Ureter (tissue), 1 donor: ENCODE data around the gene LRRC71. TPM values are rescaled to one million over a fixed set of nuclear protein-coding genes. Genes with fewer than 3 reads are reported as not detected.

ENCODE experiments used
- DNase-seq: peaks from one replicate; pipeline ENCODE4 v3.0.0-alpha.2; 2020; ENCODE audit warnings: low spot score
- total RNA-seq: library from RNA; stranded (reverse); gene quantifications from one replicate; pipeline ENCODE4 v1.2.4, GENCODE V29; 2023
- donor health status: DM: yes; HTN: yes; CAD: no.

LRRC71 gene
- not detected for total RNA-seq

- DNase-seq = peak; percentile 74
These were observed at the start of gene LRRC71 for GRCh38 chr1:156920233-156921052. TSS of gene LRRC71 (plus strand) at chr1:156920632. CDS start at chr1:156920804, 172 bp downstream.

- no peak for DNase-seq
These were observed 46.8 kb upstream of the LRRC71 start for GRCh38 chr1:156873659-156874058.

GRCh38 chr1:156874142-156874541, 46.3 kb upstream of the LRRC71 start:
- no peak for DNase-seq

DNA sequence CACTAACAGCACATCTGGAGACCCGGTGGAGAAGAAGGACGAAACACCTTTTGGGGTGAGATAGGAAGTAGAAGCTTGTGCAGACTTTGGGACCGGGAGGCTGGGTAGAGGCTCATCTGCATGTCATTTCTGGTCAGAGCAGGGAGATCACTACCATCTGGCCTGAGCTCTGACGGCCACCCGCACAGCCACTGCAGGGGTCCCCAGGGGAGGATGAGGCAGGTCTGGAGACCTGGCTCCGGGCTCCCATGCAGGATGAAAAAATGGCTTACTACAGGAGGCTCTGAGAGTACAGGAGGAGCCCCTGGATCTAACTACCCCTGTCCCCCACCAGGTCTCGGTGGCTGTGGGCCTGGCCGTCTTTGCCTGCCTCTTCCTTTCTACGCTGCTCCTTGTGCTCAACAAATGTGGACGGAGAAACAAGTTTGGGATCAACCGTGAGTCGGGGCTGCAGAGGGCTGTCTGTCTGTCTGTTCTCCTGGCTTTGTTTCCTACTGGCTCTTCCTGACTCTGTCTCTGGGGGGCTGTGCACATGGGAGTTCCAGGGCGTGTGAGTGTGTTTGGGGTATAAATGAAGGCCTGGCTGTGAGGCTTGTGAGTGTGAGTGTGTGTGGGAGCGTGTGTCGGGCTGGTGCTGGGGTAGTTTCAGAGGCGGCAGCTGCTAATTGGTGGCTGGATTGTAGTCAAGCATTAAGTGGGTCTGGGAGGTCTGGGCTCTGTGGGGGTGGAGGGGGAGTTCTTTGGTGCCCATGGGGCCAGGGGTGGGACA, 45.7 kb upstream of the LRRC71 start:
- no peak for DNase-seq

GRCh38 chr1:156875341-156875615, 45.2 kb upstream of the LRRC71 start:
- no peak for DNase-seq

DNA sequence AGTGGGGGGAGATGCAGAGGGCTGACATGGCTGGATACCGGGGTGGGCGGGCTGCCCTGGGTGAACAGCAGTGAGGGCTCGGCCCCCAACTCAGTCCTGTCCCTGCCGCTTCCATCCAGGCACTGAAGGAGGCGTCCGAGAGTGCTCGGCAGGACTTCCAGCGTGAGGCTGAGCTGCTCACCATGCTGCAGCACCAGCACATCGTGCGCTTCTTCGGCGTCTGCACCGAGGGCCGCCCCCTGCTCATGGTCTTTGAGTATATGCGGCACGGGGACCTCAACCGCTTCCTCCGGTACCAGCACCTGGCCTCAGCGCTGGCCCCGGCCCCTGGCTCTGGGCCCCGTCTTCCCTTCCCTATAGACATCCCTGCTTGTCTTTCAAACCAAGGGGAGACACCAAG, 44.2 kb upstream of the LRRC71 start:
- DNase-seq = no peak

DNA sequence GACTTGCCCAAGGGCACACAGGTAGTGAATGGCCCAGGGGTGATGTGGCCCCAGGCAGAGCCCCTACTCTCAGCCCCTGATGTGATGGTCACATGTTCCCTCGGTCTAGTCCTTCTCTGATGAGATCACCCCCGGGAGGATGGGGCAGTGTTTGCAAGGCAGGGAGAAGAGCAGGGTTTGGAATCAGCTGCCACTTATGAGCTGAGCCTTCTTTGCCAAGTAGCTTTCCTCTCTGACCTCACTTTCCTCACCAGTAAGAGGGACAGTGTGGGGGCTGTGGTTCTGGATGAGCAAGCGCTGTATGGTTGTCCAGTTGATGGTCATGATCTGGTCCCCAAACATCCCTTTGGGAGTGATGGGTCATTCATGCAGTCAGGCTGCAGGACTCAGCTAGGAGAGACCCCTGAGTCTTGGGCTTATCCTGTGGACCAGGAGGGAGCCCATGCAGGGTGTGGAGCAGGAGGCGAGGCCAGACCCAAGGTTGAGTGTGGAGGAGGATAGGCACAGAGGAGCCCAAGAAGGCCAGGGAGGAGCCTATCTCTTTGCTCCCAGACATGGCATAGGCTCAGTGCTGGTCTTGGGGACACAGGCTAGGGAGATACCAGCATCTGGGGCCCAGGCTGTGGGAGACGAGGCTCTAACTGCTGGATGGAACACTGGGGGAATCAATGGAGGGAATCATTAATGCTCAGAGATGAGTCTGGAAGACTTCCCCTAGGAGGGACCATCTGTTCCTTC, 42.8 kb upstream of the LRRC71 start:
- DNase-seq = no peak

GRCh38 chr1:156879876-156880275, 40.6 kb upstream of the LRRC71 start:
- no peak for DNase-seq

GRCh38 chr1:156880473-156880872, 40.0 kb upstream of the LRRC71 start:
- no peak for DNase-seq

DNA sequence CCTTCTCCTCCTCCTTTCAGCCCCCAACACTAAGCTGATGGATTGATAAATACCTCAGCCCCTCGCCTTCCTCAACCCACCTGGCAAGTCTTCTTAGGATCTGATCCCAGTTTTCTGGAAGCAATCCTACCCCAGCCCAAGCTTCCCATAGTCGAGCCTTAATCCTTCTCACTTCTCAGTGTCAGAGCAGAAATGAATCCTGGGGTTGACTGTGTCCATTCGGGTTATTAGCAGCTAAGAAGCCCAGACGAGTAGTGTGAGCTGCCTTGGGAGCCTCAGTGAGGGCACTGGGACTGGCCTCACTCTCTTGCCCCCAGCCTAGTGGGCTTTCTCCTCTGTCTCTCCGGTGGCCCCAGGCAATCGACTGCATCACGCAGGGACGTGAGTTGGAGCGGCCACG, 39.3 kb upstream of the LRRC71 start:
- DNase-seq = no peak

- DNase-seq = no peak
These were observed 38.8 kb upstream of the LRRC71 start for GRCh38 chr1:156881663-156882062.

GRCh38 chr1:156882543-156882942, 37.9 kb upstream of the LRRC71 start:
- DNase-seq = no peak

GRCh38 chr1:156883919-156884318, 36.5 kb upstream of the LRRC71 start:
- no peak for DNase-seq

DNA sequence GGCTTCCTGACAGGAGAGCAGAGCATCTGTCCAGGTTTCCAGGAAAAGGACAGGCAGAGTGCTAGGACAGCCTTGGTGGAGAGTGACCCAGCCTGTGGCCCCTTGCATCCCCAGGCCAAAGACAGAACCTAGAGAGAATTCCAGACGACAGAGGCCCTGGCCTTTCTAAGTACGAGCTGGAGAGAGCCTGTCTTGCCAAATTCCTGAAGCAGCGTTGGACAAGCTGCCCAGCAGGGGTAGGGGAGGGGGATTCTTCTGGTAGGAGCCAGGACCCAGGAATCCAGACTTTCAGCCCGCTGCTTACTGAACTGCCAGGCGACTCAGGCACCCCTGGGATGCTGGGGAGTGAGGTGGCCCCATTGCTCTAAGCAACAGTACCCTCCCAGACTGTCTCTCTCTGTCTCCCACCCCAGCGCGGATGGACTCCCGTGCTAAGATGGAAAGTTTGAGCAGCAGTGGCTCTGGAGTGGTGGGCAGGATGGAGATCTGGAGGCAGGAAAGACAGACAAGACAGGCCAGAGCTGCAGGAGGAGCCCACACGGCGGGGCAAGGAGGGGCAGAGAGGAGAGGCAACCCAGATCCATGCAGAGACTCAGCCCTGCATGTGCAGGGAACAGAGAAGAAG, 35.8 kb upstream of the LRRC71 start:
- no peak for DNase-seq

- DNase-seq = no peak
These were observed 35.1 kb upstream of the LRRC71 start for GRCh38 chr1:156885314-156885713.

DNA sequence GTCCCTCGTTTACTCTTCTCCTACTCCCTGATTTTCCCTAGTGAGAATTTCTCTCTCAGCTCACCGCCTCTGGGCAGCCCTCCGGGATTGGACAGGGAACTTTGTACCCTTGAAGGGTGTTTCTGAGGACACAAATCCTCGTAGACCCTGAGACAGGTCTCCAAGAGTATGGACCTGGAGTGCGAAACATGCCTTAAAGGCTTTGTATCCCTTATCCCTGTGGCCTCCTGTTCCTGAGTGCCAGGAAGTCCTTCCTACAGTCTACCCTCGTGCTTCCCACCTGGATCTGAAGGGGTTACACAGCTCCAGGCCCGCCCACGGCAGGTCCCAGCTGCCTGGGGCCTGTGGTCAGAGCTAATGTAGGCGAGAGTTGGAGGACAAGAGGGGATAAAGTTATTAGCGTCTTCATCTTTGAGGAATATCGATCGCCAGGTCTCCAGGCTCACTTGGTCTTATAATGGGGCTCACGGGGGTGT, 34.5 kb upstream of the LRRC71 start:
- no peak for DNase-seq

DNA sequence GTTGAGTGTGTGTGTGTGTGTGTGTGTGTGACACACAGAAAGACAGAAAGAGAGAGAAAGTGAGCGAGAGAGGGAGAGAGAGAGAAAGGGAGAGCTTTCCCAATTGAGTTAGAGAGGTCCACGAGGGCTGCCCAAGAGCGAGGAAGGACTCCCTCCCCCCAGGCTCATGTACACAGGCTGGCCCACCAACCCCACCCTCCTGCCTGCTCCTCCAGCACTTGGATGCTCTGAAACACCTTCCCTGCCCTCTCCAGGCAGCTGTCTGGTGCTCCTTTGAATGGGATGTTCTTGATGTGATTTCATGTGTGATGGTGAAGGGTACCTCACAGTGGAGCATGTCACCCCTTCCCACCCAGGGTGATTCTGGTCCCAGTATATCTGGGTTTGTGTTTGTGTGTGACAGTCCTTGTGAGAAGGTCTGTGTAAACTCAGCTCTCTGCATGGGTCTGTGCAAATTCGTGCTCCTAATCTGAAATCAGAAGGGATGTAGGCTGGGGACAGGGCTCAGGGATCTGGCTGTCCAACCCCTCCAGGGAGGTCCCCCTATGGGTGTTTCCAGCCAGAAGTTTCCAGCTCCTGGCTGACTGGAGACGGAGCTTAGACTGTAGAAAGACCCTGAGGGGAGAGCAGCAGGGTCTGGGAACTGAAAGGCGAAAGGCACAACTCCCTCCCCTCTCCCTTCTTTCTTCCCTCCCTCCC, 33.7 kb upstream of the LRRC71 start:
- DNase-seq = no peak

DNA sequence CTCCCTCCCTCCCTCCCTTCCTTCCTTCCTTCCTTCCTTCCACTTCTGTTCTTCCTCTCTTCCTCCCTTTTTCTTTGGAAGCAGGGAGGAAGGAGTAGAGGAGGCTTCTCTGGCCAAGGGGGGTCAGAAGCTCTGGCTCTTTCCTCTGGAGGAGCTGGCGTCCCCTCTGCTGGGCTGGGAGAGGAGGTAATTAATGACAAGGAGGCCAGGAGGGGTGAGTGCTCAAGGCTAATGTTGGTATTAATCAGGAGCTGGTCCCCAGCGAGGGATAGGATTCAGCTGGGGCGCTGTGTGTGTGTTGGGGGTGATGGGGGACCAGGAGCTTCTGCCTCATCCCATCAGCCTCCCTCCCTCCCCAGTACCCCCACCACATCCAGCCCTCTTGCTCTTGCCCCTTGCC, 33.1 kb upstream of the LRRC71 start:
- DNase-seq = no peak

GRCh38 chr1:156887734-156888133, 32.7 kb upstream of the LRRC71 start:
- DNase-seq = no peak

GRCh38 chr1:156889802-156890580, 30.4 kb upstream of the LRRC71 start:
- peak; percentile 80 for DNase-seq
